Measurements from ENCODE around the gene SNX30.

The SNX30 gene

GRCh38 chr9:112921549-112921948, 171.0 kb downstream of the SNX30 start:
- TF ChIP-seq CTCF (IDR thresholded peaks at IDR 0.05; ENCODE audit: low read depth, low read length, missing control alignments): peak; percentile 78
- in situ Hi-C loops (cut with HindIII; ENCODE audit: low pct_ligation_motif_present, low sequenced_read_pairs): no loop called here
- Histone ChIP-seq H3K4me3 (ENCODE audit: low read depth, low read length) (no peak overlapping the region), H3K27ac (no peak overlapping the region), H3K27me3 (replicated peaks) (no peaks in the 10 kb centered on the region), H3K36me3 (replicated peaks) (no peaks in the 10 kb centered on the region)
- DNase-seq: peak; percentile 56

All from brain microvascular endothelial cell (primary cell).